ENCODE measurements around the gene S1PR5.

Gene S1PR5

GRCh38 chr19:10491472-10492047 is 25.7 kb downstream of the S1PR5 start:
- no peak for DNase-seq (ENCODE audit: low read depth)
- no peak for TF ChIP-seq CTCF (conservative IDR thresholded peaks at IDR 0.05; ENCODE audit: low read length)

DNA sequence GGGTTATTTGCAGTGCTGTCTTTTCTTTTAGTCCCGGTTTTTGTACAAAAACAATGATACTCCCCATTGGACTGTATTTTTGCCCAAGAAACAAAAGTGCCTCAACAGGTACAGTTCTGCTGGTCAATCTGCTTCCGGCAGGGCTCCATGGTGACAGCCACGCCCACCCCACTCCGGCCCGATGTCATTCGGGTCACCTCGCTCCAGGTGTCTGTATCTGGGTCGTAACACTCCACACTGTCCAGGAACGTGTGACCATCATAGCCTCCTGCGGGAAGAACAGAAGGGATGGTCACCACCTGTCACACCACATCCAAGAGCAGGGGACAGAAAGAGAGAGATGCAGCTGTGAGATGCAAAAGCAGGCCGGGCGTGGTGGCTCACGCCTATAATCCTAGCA is 30.7 kb downstream of the S1PR5 start:
- no peak for DNase-seq (ENCODE audit: low read depth)
- H3K4me3 ChIP-seq (ENCODE audit: low read length) = no peak overlapping the region
- no peak for TF ChIP-seq CTCF (conservative IDR thresholded peaks at IDR 0.05; ENCODE audit: low read length)

More at GRCh38 chr19:10491472-10492047, 25.7 kb downstream of the S1PR5 start:
- H3K4me3 ChIP-seq (ENCODE audit: low read length) = no peak overlapping the region

DNA sequence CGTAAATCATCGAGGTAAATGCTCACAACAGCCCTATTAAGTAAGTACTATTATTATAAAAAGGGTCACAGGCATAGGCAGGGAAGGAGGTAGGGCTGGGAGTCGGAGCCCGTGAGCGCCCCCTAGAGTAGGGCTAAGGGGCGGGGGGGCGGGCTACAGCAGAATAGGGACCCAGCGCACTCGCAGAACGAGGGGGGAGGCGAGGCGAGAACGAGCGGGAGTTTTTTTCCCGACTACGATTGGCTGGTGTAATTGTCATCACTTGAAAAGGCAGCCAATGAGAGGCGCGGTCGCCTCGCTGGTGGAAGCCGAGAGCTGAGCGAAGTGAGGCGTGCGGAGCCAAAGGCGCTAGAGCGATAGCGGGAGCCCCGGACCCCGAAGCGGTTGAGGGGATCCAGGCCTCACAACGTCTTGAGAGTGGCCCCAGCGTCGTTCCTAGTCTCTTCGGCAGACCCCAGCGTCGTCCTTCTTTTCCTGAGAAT is 38.3 kb downstream of the S1PR5 start:
- TF ChIP-seq CTCF (conservative IDR thresholded peaks at IDR 0.05; ENCODE audit: low read length) = peak; percentile 46
- H3K4me3 ChIP-seq (ENCODE audit: low read length) = peak overlapping the region; percentile 65
- DNase-seq (ENCODE audit: low read depth) = peak; percentile 87

DNA sequence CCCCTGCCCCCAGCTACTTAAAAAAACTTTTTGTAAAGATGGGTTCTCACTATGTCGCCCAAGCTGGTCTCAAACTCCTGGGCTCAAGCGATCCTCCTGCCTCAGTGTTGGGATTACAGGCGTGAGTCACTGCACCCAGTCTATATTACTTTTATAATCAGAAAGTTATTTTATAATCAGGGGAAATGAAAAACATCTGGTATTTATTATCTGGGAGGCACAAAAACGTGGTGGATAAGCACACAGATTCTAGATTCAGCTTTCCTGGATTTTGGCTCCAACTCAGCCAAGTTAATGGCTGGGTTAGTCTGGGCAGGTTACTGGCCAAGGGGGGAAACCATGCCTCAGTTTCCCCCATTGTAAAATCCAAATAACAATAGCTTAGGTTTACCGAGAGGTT is 38.8 kb downstream of the S1PR5 start:
- peak overlapping the region; percentile 65; the same call in 1 of the 2 replicates for H3K4me3 ChIP-seq (ENCODE audit: low read length)
- no peak for TF ChIP-seq CTCF (conservative IDR thresholded peaks at IDR 0.05; ENCODE audit: low read length)
- peak; percentile 28 for DNase-seq (ENCODE audit: low read depth)

GRCh38 chr19:10474962-10475451 is 42.2 kb downstream of the S1PR5 start:
- TF ChIP-seq CTCF (conservative IDR thresholded peaks at IDR 0.05; ENCODE audit: low read length) = no peak
- no peak for DNase-seq (ENCODE audit: low read depth)
- H3K4me3 ChIP-seq (ENCODE audit: low read length) = no peak overlapping the region

- TF ChIP-seq CTCF (conservative IDR thresholded peaks at IDR 0.05; ENCODE audit: low read length) = no peak
- no peak overlapping the region for H3K4me3 ChIP-seq (ENCODE audit: low read length)
- DNase-seq (ENCODE audit: low read depth) = peak; percentile 30
Observed at GRCh38 chr19:10473192-10473591, 44.1 kb downstream of the S1PR5 start.

- no peak overlapping the region for H3K4me3 ChIP-seq (ENCODE audit: low read length)
- peak; percentile 49 for TF ChIP-seq CTCF (conservative IDR thresholded peaks at IDR 0.05; ENCODE audit: low read length)
- peak; percentile 46 for DNase-seq (ENCODE audit: low read depth)
Observed at GRCh38 chr19:10471909-10472308, 45.3 kb downstream of the S1PR5 start.
